Stimulated activated CD8-positive, alpha-beta memory T cell treated with anti-CD3 and anti-CD28 coated beads, Interleukin-7, amount 100 ng/mL, for 24 hours (primary cell): ENCODE data around the gene EXOC4.
"Not testable (repeated sequence)": the region's sequence is repeated elsewhere in the genome, so short reads cannot be mapped to it uniquely, and the experiment has no call there.

Experiments
- DNase-seq: peaks from one replicate; pipeline ENCODE4 v3.0.0-alpha.2; 2020; ENCODE audit warnings: low read depth

The EXOC4 gene

DNA sequence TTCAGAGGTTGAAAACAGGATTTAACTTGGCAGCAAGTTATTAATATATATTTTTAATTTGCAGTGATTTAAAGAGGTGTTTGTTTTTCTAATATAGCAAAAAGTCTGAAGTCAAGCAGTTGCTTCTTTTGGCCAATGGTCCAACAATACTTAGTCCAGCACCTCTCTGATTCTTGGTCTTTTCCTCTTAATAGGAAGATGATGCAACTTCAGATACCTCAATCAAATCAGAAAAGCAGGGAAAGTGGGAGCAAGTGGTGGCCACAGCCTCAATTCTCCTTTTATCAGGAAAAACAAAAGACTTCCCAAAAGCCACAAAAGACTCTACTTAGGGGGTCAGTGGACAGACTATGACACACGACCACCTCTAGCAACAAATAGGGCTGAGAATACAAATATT is 740.7 kb downstream of the EXOC4 start:
- no peak for DNase-seq

DNA sequence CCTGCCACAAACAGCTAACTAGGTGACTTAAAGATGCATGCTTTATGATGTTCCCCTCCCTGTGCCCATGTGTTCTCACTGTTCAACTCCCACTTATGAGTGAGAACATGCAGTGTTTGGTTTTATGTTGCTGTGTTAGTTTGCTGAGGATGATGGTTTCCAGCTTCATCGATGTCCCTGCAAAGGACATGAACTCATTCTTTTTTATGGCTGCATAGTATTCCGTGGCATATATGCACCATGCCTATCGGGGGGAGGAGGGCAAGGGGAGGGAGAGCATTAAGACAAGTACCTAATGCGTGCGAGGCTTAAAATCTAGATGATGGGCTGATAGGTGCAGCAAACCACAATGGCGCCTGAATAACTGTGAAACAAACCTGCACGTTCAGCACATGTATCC is 741.2 kb downstream of the EXOC4 start:
- not testable (repeated sequence) for DNase-seq

DNA sequence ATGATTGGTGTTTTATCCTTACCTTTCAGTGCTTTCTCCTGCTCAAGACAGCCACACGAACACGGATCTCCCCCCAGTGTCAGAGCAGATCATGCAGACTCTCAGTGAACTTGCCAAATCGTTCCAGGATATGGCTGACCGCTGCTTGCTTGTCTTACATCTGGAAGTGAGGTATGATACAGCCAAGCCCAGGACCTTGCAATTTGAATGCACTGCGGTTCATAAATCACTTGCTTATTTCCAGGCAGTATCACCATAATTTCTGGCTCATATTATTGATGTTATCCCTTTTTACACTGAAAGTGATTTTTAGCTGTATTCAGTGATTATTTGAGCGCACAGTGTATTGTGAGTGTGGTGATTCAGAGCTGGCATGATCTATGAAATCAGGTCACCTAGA is 744.6 kb downstream of the EXOC4 start:
- DNase-seq = no peak

DNA sequence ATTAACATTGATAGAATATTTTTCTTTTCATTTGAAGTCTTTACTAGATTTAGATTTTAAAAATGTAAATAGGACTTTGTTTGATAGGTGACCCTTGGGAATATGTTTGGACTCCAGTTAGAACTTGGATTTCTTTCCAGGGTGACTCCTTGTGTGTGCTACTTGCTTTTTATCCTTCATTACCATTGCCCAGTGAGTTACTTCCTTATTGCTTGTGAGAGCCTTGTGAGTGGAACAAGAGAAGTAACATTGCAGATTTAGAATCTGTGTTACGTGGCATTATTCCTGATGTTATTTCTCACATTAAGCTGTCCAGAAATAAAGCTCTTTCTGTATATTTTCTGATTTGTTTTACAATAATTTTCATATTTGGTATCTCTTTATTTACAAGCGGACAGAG is 746.3 kb downstream of the EXOC4 start:
- no peak for DNase-seq

DNA sequence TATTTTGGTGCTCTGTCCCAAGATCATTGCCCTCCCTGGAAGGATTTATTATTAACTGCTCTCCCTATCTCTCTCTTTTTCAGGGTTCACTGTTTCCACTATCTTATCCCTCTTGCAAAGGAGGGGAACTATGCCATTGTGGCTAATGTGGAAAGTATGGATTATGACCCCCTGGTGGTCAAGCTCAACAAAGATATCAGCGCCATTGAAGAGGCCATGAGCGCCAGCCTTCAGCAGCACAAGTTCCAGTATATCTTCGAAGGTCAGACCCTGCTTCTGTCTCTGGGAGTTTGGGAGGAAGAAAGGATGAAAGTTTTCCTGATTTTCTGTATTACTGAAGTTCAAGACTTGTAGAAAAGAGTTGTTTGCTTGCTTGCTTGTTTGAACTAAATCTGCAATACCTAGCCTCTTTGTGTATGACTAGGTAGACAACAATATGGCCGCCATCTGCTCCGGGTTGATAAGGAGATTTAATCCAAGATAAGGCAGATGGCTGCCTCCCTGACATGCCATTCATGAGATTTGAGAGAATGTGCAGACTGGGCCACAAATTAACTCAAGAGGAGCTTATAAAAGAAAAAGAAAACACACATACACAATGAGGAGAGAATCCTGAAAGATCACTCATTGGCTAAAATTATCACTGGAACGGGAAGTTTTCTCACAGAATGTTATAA is 752.1 kb downstream of the EXOC4 start:
- no peak for DNase-seq

DNA sequence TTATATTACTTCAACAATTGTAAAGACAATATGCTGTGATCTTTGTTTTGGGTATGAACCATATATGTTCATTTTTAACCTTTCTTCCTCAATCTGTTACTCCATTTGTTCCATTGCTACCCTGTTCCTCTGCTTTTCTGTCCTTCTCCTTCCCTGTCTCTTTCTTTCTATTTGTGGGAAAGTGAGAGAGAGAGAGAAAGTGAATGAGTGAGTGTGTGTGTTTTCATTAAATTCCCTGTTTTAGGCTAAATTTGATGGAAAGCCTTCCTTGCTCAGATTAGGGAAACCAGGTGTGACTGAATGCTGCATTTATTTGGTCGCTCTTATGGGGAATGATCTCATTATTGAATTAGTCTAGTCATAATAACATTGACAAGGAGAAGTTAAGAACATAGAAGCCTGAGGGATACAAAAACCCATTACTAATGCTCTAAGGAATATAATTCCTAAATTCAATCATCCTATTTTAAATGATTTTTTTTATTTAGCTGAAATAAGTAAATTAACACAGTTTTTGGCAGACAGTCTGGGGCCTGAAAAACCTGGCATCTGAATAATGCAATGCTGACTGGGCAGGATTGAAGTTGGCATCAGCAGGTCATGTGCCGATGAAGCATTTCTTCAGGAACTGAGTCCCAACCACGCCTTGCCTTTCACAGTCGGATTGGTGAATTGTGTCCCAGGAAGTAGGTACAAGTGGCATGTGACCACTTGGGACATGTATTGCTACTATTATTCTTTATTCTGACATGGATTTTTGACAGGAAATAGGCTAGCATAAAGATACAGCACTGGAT is 756.6 kb downstream of the EXOC4 start:
- no peak for DNase-seq

DNA sequence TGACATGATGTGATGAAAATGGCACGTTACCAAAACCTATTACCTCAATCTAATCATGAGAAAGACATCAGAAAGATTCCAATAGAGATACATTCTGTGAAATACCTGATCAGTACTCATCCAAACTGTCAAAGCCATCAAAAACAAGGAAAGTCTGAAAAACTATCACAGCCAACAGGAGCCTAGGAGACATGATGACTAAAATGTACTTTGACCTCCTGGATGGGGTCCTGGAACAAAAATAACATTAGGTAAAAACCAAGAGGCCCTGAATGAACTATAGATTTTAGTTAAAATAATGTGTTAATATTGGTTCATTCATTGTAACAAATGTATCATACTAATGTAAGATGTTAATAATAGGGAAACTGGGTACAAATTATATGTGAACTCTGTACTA is 760.4 kb downstream of the EXOC4 start:
- no peak for DNase-seq

DNA sequence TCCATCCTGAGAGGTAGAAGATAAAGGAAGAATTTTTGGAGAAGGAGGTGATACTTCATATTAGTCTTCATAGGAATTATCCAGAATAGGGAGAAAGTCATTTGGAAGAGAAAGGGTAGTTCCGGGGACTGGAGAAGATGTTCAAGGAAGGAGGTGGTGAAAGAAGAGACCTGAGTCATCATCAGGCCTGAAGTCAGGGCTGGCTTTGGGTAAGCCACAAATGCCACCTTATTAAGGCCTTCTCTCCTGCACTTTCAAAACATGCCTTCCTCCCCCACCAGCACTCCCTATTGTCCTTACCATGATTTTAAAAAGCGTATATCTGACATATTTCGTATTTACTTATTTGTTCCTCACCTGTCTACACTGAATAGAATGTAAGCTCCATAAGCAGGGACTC is 762.1 kb downstream of the EXOC4 start:
- no peak for DNase-seq

DNA sequence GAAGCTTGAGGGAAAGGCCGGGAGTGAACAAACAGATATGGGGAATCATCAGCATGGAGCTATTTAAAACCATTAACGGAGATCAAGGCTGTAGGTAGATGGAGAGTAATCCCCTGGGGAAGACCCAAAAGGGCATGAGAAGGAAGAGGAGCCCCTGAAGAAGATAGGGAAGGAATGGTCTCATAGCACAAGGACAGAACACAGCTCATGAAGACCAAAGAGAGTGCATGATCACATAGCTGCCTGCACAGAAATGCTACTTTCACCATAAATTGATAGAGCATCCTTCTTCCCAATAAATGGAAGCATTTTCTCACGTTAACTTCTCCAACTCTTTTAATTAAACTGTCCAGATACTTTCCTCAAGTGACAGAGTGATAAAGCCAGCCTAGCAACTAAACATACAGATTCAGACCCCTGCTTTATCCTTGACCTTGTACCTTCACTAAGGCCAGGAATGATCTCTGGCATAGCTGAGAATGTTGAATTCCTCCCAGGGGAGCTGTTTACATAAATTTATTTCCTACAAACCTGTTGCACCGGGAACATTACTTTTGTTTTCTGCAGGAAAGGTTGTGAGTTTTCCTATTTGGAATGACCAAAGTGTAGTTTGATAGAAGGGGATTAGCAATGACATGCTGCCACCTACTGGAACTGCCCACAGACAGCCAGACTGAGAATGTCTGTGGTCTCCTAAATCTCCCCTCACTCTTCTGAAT is 763.5 kb downstream of the EXOC4 start:
- no peak for DNase-seq

DNA sequence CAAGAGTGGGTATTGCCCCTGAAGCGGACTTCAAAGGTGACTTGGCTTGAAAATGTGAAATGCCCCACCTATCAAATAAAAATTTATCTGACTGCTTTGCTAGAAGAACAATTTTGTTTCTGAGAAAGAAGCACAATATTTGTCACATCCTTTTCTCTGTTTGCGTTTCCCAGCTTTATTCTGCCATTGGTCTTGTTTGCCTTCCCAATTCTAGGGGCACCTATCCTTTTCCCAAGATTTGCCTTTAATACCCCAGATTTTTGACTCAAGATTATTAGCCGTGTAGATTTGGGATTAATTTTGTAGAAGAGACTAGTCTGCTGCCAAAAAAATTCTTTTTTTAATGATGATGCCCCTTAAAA is 764.0 kb downstream of the EXOC4 start:
- no peak for DNase-seq

DNA sequence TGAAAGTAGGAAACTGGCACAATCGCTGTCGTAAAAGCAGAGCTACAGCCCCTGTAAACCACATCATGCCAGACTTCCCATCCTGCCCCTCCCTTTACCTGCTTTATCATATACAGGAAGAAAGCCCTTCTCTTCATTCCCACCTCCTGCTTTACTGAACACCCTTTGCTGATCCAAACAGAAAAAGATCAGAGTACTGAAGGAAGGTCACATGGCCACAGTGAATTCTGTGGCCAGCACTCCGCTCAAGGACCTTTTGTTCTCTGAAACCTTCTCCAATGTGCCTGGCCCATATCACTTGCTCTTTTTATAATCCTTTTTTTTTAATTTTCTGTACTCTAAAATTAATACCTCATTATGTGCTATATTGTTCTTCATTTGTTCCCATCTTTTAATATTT is 765.4 kb downstream of the EXOC4 start:
- no peak for DNase-seq

DNA sequence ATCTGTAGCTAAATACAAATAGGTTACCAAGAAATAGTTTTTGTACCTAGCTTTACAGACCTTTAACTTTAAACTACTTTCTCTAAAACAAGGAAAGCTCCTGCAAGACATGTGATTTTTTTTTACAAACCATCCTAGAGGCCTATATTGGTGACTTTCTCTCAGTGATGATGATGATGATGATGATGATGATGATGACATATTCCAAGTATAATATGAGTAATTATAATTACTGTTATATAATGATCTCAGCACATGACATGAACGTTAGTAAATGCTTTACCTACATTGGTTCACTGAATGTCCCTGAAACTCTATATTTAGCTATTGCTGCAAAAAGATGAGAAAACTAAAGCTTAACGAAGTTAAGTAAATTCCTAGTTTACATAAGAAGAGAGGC is 766.4 kb downstream of the EXOC4 start:
- DNase-seq = no peak

DNA sequence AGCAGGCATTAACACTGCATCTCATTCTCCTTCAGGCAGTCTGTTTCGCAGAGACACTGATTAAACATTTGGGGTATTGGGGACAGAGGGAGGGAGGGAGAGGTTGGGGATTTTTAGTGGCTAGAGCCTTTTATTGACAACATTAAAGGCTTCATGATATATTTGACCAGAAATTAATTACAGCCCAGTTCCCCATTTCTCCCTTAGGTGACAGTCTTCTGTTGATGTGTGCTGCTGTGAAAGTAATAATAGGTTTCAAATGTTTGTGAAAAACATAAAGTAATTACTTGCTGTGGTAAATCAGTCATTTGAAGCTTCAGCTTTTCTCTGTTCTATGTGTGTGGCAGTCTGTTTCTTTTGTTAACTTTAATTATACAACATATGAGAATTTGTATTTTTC is 769.0 kb downstream of the EXOC4 start:
- DNase-seq = no peak

DNA sequence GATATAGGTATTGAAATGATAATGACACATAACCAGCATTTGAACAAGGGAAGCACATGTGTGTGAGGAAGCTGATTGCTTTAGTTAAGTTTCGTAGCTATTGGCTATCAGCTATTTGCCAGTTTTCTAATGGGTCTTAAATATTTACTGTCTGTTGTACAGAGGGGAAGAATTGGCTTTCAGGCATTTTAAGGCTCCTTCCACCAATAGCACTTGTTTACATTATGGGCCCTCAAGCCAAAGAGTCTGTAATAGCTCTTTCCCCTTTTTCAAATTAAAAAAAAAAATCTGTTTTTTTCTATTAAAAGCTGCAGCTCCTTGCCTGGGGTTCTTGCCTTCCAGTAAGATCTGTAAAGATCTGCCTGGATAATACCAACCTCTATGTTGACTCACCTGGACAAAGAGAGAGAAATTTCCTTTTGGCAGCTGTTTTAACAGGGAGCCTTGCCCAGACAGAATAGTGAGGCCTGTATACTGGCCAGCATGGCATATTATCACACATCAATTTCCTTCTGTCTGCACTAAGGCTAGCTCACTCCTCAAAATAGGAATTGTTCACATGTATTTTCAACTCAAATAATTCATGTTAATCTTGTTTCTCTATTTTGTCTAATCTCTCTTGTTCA is 769.5 kb downstream of the EXOC4 start:
- no peak for DNase-seq

DNA sequence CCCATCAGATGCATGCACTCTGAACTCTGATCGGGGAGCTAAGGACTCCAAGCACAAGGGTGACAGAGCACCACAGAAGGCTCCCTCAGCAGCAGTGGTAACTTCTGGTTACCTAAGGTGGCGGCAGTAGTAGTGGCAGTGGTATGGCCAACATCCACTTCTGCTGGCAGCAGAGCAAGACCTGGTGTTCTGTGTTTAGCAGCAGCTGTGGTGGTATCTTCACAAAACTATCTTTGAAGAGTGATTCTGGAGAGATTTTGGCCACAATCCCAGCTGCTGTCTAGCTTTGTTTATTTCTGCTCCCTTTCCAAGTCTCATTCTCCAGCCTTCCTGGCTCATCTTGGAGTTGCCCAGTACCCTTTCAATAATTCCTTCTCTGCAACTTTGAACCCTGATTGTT is 771.9 kb downstream of the EXOC4 start:
- DNase-seq = no peak

DNA sequence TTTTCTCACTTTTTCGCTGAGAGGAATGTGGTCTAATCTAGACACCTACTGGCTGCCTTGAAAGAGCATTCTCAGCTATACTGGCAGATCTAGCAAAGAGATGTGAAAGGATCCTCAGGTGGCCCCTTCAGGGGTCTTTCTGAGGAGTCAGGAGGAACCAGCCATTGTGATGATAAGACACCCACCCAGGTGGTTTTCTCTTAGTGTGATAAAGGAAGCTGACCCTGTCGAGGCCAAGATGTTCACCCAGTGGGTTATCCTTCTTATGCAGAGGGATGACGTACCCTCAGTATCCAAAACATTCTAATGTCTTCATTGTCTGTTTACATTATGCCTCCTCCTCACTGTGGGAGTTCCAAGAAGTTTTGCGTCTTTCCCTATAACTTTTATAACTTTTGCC is 776.0 kb downstream of the EXOC4 start:
- DNase-seq = no peak

DNA sequence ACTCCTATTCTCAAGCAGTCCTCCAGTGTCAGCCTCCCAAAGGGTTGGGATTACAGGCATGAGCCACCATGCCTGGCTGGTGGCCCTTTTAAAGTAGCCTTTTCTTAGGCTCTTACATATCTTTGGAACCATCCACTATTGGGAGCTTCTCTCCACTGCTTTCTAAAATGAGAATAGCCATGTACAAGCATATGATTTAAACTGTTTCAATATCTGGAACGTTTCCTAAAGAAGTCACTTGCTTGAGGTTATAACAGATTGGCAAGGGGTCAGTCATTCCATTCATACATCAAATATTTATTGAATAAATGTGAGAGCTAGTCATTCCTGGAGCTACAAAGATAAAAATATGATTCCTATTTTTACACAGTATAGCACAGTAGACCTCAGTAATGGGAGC is 776.9 kb downstream of the EXOC4 start:
- DNase-seq = no peak

DNA sequence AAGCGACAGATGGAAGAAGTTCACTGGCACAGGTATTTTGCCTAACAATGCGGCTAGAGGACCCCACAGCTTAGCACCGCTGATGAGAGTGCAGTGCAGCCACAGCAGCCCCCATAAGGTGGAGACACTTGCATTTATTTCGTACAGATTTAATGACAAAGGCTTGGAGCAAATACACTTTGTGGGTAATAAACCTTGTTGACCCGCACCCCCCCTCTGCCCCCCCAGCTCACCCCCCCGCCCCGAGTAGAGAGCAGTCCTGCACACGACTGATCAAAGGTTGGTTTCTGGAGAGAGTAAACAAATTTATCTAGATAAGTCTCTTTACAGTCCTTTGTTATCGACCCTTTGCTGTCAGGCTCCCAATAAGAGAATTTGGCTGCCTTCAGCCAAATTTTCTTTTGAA is 777.6 kb downstream of the EXOC4 start:
- no peak for DNase-seq

DNA sequence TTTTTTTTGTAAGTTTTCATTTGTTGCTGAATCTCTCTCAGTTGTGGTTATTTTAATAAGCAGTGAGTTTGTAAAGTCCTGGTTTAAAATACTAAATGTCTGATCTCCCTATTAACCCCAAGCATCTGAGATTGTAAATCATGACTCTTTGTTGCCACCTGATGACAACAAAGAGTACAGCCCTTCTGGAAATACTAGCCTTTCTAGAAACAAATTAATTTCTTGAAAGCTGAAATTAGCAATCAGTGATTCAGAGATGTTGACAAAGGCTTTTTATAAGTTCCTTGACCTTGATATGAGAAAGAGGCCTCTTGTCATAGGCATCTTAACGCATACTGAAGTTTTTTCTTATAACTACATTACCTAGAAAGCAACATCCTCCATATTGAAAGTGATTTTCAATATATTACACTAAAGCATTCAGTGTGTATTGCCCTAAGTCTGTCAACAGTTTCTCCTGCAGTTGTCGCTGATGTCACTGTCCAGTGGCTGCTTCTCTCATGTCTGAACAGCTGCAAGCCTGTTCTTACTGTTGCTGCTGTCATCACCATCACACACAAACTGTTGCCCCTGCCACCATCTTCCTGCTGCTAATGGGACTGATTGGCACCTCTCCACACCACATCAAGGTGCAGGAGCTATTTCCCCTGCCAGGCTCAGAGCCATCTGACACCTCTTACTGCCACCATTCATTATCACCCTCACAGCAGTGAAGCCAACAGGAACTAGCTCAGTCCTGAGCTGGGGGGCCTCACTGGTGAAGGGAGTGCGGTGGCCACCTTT is 779.1 kb downstream of the EXOC4 start:
- DNase-seq = no peak

DNA sequence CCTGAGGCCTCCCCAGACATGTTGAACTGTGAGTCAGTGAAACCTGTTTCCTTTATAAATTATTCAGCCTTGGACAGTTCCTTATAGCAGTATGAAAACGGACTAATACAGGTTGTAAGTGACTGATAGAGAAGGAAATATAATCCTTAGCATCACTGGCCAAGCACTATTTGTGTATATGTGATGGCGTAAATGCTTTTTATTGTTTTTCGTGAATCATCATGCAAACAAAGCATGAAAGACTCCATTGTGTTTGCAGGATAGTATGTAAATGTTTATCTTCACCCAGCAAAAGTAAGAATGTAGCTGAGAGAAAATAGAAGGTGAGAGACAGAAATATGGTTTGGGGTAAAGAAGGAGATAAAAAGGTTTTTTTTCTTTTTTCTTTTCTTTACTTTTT is 781.8 kb downstream of the EXOC4 start:
- DNase-seq = no peak

DNA sequence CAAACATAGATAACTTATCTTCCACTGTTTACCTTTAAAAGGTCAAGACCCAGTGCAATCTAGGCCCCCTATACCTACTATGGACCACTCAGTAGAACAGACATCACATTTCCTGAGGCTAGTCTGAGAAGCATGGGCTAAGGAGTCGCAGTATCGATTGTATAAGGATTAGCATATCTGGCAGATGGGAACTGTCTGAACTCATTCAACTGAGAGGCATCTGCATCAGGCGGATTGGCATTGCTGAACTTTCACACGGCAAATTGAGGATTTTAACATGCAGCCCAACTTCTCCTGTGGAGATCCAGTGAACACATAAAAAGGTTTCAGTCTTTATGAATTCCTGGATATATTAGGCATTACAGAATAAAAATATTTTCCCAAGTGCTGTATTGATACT is 785.1 kb downstream of the EXOC4 start:
- no peak for DNase-seq

DNA sequence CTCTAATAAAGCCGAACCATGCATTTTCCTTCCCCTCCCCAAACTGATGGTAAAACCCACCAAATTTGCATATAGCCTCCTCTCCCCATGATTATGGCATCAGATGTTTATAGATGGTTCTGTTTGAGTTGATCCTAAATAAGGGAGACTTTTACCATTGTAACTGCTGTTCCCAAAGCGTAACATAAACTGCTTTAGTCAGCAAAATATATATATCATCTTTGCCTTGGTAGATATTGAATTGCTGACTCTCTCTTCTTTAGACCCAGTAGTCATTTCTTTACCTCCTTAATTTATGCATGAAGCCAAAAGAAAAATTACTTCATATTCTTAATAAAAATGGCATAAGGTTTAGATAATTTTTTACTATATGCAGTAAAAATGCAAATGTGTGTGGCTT is 788.1 kb downstream of the EXOC4 start:
- no peak for DNase-seq
